ENCODE measurements around the gene ZNG1B. TPM values are rescaled to one million over a fixed set of nuclear protein-coding genes. Genes with fewer than 3 reads are reported as not detected.

Gene ZNG1B
- polyA plus RNA-seq, 1 of the 3 experiments (the other 2 are of a cell fraction) = 14.5 TPM

DNA sequence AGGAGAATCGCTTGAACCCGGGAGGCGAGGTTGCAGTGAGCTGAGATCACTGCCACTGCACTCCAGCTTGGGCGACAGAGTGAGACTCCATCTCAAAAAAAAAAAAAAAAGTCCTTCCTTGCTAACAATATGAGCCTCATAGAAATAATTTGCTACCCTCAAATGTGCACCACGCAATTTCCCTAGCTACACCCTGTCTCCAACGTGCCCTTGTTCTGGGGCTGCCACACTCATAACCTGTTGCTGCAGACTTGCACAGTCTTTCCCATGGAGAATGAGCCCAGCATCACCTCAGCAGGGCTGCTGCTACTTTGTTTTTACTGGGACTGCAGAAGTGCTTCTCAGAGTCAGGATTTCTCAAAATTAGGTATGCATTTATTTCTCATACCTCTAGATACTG is 46.4 kb upstream of the ZNG1B start:
- H4K20me1 ChIP-seq (ENCODE audit: insufficient read depth) = no peaks in the 10 kb centered on the region
- WGBS (ENCODE audit: low lambda C conversion rate) = 59% methylated on average over 6 of the region's 6 CpGs
- POLR2A ChIA-PET = no interaction called here
- H3K4me2 ChIP-seq = no peak overlapping the region
- H3K9ac ChIP-seq = no peak overlapping the region
- no peaks in the 10 kb centered on the region for H3K9me2 ChIP-seq
- no peaks in the 10 kb centered on the region for H3K4me1 ChIP-seq (ENCODE audit: control insufficient read depth in 1 of 2, insufficient read depth in 2 of 2, low read depth in 1 of 2, low read length in 1 of 2)
- no peaks in the 10 kb centered on the region for H3K9me3 ChIP-seq
- no peaks in the 10 kb centered on the region for H3F3A ChIP-seq (replicated peaks; ENCODE audit: insufficient read depth)
- TF ChIP-seq MXI1 (IDR thresholded peaks at IDR 0.05; ENCODE audit: low read depth, low read length) = no peak
- TF ChIP-seq NRF1 (IDR thresholded peaks at IDR 0.05; ENCODE audit: low read depth, low read length) = no peak
- no peak for TF ChIP-seq POLR2AphosphoS5 (IDR thresholded peaks at IDR 0.05; ENCODE audit: low read depth, low read length)
- no peak for TF ChIP-seq FOXM1 (IDR thresholded peaks at IDR 0.05; ENCODE audit: low read depth)
- TF ChIP-seq, protein P1, sequence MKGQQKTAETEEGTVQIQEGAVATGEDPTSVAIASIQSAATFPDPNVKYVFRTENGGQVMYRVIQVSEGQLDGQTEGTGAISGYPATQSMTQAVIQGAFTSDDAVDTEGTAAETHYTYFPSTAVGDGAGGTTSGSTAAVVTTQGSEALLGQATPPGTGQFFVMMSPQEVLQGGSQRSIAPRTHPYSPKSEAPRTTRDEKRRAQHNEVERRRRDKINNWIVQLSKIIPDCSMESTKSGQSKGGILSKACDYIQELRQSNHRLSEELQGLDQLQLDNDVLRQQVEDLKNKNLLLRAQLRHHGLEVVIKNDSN (IDR thresholded peaks at IDR 0.05; ENCODE audit: borderline replicate concordance, low read depth) = no peak
- no peak for TF ChIP-seq CTCF (IDR thresholded peaks at IDR 0.05)
- peaks cover 33% of the 10 kb centered on the region; the same call in 1 of the 2 replicates for H3K27me3 ChIP-seq (ENCODE audit: insufficient read depth)
- CTCF ChIA-PET = interaction anchor here (0.7 to 3.7 kb wide), 48 partner anchors 8 to 395 kb away, joined by 3 to 98 read pairs (median 6); partner anchors contain the start of gene IL36RN
- H3K4me3 ChIP-seq (ENCODE audit: low read depth in 2 of 2, low read length in 1 of 2) = no peak overlapping the region
- H3K27ac ChIP-seq (ENCODE audit: low read depth in 2 of 2, low read length in 1 of 2) = no peak overlapping the region
- no peaks in the 10 kb centered on the region for H3K79me2 ChIP-seq (ENCODE audit: insufficient read depth)
- H3K36me3 ChIP-seq (replicated peaks in 1 of 2; ENCODE audit: control insufficient read depth in 1 of 2, insufficient read depth in 2 of 2, low read length in 1 of 2) = no peaks in the 10 kb centered on the region
- no peak for DNase-seq
- H2AFZ ChIP-seq (ENCODE audit: low read depth) = no peak overlapping the region

GRCh38 chr2:113406114-113406513 is 31.4 kb upstream of the ZNG1B start:
- Histone ChIP-seq H3K27ac (ENCODE audit: low read depth in 2 of 2, low read length in 1 of 2) (no peak overlapping the region), H3K4me2 (no peak overlapping the region), H3K9ac (no peak overlapping the region), H3K79me2 (ENCODE audit: insufficient read depth) (no peaks in the 10 kb centered on the region), H3K4me1 (ENCODE audit: control insufficient read depth in 1 of 2, insufficient read depth in 2 of 2, low read depth in 1 of 2, low read length in 1 of 2) (no peaks in the 10 kb centered on the region), H2AFZ (ENCODE audit: low read depth) (no peak overlapping the region), H3K4me3 (ENCODE audit: low read depth in 2 of 2, low read length in 1 of 2) (no peak overlapping the region), H3K36me3 (replicated peaks in 1 of 2; ENCODE audit: control insufficient read depth in 1 of 2, insufficient read depth in 2 of 2, low read length in 1 of 2) (no peaks in the 10 kb centered on the region), H3K9me3 (no peaks in the 10 kb centered on the region), H3F3A (replicated peaks; ENCODE audit: insufficient read depth) (no peaks in the 10 kb centered on the region), H4K20me1 (ENCODE audit: insufficient read depth) (no peaks in the 10 kb centered on the region), H3K9me2 (no peaks in the 10 kb centered on the region), H3K27me3 (ENCODE audit: insufficient read depth) (peaks cover 38% of the 10 kb centered on the region)
- POLR2A ChIA-PET = no interaction called here
- no peak for DNase-seq
- CTCF ChIA-PET = interaction anchor here (1.1 kb wide), 1 partner anchor 16 kb away, joined by 3 read pairs; no protein-coding TSS in a partner anchor
- WGBS (ENCODE audit: low lambda C conversion rate) = 8% methylated on average over 5 of the region's 5 CpGs
- TF ChIP-seq JUND (IDR thresholded peaks at IDR 0.05) (no peak), FOXM1 (IDR thresholded peaks at IDR 0.05; ENCODE audit: low read depth) (no peak), REST (IDR thresholded peaks at IDR 0.05; ENCODE audit: low read depth, low read length) (no peak), EP300 (IDR thresholded peaks at IDR 0.05; ENCODE audit: borderline replicate concordance in 1 of 2, low read depth in 1 of 2, low read length in 1 of 2) (no peak), SMC3 (IDR thresholded peaks at IDR 0.05; ENCODE audit: low read depth, low read length) (no peak), NFIC (IDR thresholded peaks at IDR 0.05; ENCODE audit: borderline replicate concordance) (no peak), YY1 (IDR thresholded peaks at IDR 0.05; ENCODE audit: low read depth) (no peak)
- TF ChIP-seq, protein P2, sequence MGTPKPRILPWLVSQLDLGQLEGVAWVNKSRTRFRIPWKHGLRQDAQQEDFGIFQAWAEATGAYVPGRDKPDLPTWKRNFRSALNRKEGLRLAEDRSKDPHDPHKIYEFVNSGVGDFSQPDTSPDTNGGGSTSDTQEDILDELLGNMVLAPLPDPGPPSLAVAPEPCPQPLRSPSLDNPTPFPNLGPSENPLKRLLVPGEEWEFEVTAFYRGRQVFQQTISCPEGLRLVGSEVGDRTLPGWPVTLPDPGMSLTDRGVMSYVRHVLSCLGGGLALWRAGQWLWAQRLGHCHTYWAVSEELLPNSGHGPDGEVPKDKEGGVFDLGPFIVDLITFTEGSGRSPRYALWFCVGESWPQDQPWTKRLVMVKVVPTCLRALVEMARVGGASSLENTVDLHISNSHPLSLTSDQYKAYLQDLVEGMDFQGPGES (IDR thresholded peaks at IDR 0.05; ENCODE audit: low read depth, low read length) = no peak
- TF ChIP-seq, protein P3, sequence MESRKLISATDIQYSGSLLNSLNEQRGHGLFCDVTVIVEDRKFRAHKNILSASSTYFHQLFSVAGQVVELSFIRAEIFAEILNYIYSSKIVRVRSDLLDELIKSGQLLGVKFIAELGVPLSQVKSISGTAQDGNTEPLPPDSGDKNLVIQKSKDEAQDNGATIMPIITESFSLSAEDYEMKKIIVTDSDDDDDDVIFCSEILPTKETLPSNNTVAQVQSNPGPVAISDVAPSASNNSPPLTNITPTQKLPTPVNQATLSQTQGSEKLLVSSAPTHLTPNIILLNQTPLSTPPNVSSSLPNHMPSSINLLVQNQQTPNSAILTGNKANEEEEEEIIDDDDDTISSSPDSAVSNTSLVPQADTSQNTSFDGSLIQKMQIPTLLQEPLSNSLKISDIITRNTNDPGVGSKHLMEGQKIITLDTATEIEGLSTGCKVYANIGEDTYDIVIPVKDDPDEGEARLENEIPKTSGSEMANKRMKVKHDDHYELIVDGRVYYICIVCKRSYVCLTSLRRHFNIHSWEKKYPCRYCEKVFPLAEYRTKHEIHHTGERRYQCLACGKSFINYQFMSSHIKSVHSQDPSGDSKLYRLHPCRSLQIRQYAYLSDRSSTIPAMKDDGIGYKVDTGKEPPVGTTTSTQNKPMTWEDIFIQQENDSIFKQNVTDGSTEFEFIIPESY (IDR thresholded peaks at IDR 0.05; ENCODE audit: borderline replicate concordance, low read depth) = no peak
- TF ChIP-seq, protein P4, sequence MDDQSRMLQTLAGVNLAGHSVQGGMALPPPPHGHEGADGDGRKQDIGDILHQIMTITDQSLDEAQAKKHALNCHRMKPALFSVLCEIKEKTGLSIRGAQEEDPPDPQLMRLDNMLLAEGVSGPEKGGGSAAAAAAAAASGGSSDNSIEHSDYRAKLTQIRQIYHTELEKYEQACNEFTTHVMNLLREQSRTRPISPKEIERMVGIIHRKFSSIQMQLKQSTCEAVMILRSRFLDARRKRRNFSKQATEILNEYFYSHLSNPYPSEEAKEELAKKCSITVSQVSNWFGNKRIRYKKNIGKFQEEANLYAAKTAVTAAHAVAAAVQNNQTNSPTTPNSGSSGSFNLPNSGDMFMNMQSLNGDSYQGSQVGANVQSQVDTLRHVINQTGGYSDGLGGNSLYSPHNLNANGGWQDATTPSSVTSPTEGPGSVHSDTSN (IDR thresholded peaks at IDR 0.05) = no peak

All from SK-N-SH (cell line).